ENCODE results near the gene ELMOD2.
"Not testable (repeated sequence)": the region's sequence is repeated elsewhere in the genome, so short reads cannot be mapped to it uniquely, and the experiment has no call there.

Gene ELMOD2, protein sequence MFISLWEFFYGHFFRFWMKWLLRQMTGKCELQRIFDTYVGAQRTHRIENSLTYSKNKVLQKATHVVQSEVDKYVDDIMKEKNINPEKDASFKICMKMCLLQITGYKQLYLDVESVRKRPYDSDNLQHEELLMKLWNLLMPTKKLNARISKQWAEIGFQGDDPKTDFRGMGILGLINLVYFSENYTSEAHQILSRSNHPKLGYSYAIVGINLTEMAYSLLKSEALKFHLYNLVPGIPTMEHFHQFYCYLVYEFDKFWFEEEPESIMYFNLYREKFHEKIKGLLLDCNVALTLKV

DNA sequence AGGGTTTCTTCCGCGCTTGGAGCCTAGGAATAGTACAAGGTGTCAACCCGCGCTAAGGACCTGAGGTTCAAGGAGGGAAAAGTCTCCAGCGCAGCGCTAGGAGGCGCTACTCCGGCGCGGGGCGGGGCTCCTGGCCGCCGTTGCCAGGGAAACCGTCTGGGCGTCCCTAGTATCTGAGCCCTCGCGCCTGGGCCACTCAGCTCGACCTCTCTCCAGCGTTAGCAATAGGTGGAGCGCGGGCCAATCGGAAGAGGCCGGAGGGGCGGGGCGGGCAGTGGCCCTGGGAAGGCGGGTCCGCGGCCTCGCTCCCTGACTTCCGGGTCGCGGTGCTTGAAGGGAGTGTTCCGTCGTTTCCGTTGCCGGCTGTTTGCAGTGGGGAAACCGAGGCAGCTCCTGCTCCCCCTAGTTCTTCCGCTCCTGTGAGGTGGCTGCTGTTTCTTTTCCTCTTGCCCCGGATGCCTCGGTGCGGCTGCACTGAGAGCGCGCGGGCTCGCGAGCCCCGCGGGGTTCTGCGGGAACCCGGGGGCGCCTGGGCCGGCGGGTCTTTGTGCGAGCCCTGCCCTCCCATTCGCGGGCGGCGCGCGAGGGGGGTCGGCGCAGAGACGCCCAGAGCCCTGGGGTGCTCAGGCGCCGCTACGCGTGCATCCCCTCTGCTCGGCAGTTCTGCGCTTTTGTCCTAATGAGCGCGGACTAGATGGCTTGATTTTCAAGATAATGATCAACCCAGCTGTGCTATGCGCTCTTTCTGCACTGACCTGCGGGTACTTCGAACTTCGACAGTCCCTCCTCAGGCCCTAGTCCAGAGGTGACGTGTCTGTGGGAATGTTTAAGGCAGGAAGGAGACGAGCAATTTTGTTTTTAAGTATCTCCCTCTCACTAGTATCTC, at the start of gene ELMOD2:
ELMOD2 (plus strand) TSS at position 312 of the 886 bp plus-strand sequence. CDS start 1,261 bp downstream, outside the sequence.
- peak; percentile 94 to 95 for DNase-seq (ENCODE audit: low read depth in 2 of 2)

DNA sequence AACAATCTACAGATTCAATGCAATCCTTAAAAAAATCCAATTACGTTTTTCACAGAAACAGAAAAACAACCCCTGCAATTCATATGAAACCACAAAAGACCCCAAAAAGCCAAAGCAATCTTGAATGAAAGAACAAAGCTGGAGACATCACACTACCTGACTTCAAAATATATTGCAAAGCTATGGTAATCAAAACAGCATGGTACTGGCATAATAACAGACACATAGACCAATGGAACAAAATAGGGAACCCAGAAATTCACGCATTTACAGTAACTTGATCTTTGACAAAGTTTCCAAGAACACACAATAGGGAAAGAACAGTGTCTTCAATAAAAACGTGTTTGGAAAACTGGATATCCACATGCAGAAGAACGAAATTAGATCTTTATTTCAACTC, 40.5 kb upstream of the ELMOD2 start:
- DNase-seq (ENCODE audit: low read depth in 2 of 2) = no peak

DNA sequence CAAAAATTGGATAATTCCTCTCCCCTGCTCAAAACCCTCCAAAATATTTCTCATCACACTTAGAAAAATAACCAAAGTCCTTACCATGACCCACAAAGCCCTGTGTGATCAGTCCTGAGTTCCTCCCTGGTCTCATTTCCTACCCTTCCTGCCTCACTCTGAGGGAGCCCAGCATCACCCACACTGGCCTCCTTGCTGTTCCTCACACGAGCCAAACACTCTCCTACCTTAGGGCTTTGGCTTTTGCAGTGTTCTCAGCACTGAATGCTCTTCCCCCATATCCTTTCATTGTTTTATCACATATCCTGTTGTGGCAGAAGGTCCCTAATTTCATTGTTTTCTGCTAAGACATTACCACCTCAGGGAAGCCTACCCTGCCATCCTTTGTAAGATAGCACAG, 38.0 kb upstream of the ELMOD2 start:
- no peak for DNase-seq (ENCODE audit: low read depth in 2 of 2)

DNA sequence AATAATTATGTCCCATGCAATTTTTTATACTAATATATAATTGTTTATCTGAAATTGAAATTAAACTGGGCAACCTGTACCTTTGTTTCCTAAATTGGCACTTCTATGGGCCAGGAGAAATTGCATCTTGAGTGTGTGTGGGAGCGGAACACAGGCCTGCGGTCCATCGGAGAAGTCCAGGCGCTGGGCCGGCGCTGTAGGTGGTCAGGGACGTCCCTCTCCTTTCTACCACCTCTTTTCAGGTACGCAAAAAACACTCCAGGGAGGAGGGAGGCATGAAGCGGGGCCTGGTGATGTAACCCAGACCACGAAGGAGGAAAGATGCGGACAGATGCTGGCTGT, 26.6 kb upstream of the ELMOD2 start:
- no peak for DNase-seq (ENCODE audit: low read depth in 2 of 2)

DNA sequence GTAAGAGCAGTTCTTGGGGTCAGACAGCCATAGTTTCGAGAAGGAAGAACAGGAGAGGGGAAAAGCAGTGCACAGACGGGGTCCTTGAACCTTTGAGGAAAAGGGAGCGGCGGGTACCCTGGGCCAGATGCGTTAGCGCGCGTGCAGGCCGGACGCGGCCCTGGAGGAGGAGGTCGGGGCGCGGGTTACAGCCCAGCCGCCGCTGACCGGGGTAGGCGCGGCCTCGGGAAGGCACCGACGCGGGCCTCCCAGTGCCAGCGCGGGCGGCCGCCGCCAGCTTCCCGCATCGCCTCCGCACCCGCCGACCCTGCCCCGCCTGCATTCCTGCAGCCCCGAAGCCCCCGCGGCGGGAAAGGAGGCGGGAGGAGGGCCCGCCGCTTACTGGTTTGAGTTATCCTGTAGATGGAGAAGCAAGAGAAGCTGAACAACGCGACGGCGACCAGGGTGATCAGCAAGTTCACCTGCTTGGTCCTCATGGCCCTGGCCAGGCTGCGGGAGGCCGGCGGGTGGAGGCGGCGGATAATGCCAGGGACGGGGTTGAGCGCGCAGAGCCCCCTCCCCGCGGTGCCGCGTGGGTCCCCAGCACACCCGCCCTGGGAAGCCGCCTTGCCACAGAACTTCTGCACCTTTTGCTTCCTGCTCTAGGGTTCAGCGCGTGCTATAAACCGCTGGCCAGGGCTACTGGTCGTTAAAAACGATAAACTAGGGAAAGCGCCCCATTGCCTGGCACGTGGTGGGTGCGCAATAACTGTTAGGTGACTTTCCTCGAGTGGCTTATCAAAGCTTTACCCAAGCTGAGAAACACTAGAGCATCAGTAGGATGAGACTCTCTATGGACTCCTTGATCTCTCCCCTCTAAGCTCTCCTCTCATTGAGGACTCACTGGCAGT, 26.0 kb upstream of the ELMOD2 start, which contains the start of gene MGAT4D:
MGAT4D (minus strand) TSS at position 547 of the 890 bp plus-strand sequence; CDS start at position 476, 71 bp downstream.
- no peak for DNase-seq (ENCODE audit: low read depth in 2 of 2)

DNA sequence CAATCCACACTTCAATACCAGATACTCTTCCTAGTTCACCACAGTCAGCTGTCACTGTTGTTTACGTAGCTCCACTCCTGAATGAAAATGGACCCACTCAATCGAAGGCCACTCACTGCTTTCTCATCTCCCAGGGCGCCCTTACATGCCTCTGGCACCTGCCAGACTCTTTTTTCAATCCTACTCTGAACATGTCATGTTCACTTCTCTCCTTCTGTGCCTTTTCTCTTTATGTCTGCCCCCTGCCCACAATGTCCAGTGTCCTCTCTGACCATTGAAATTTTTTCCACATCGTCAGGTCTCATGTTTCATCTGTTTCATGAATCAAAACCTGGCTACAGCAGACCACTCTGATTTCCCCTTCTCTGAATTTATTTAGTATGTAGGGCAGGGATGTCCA, 24.6 kb upstream of the ELMOD2 start:
- DNase-seq (ENCODE audit: low read depth in 2 of 2) = no peak

DNA sequence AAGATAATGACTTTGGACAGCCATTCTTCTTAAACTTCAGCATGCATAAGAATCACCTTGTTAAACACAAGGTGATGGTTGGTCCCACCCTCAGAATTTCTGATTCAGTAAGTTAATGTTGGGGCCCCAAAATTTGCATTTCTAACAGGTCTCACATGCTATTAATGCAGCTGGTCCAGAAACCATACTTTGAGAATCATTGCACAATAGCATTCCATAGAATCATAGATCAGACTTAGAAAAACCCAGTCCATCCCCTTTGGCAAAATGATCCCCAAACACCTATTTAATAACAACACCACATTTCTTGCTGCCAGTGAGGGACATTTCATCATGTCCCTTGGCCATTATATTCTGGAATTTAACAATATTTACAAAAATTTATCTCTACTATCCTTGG, 19.7 kb upstream of the ELMOD2 start:
- DNase-seq (ENCODE audit: low read depth in 2 of 2) = no peak

DNA sequence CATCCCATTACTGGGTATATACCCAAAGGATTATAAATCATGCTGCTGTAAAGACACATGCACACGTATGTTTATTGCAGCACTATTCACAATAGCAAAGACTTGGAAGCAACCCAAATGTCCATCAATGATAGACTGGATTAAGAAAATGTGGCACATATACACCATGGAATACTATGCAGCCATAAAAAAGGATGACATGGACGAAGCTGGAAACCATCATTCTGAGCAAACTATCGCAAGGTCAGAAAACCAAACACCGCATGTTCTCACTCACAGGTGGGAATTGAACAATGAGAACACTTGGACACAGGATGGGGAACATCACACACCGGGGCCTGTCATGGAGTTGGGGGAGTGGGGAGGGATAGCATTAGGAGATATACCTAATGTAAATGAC, 10.2 kb upstream of the ELMOD2 start:
- DNase-seq (ENCODE audit: low read depth in 2 of 2) = not testable (repeated sequence)

DNA sequence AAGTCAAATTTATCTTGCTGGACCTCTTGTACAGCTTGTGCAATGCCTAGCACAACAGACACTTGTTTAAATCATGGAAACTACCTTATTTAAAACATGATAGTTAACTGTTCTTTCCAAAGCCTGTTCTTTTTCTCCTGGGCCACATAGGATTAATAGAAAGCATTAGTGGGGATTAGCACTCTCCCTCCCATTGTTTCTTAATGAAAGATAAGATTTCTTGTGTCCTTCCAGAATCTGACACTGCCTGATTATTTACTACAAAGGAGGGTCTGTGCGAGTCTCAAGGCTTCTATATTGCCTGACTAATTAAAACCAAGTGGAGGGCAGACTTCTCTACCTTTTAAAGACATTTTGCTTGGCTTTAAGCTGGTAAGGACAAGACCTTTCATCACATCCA, 8.5 kb upstream of the ELMOD2 start:
- no peak for DNase-seq (ENCODE audit: low read depth in 2 of 2)

DNA sequence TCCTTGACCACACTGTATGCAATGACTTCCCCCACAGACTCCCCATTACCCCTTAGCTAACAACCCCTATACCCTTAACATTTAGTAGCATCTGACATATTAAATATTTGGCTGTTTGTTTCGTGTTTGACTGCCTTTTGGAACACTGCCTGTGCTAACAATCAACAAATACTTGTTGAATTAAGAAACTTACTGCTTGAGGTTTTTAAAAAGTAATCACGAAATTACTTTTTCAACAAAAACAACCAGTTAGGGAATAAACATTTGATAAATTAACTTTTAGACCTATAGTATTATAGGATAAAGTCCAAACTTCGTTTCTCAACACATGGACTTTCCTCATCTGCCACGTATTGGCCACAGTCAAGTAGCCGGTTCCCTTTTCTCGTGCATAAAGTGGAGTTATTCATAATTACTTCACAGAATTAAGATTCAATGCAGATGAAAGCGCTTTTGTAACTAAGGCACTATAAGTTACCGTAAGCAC, 555 bp upstream of the ELMOD2 start:
- no peak for DNase-seq (ENCODE audit: low read depth in 2 of 2)

DNA sequence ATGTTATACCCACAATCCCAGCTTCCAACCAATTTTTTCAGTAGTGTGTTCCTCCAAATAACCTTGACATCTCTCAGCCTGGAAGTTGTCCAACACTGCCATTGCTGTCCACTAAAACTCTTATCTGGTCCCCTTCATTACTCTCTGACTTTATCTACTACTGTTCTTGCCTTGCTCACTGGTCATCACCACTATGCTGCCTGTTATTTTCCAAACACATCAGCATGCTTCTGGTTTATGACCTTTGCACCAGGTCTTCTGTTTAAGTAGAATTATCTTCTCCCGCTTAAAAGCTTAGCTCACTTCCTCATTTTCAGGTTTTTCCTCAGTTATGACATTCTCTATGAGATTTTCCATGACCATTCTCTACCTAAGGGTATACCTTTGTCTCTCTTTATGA, 5.5 kb downstream of the ELMOD2 start:
- no peak for DNase-seq (ENCODE audit: low read depth in 2 of 2)

DNA sequence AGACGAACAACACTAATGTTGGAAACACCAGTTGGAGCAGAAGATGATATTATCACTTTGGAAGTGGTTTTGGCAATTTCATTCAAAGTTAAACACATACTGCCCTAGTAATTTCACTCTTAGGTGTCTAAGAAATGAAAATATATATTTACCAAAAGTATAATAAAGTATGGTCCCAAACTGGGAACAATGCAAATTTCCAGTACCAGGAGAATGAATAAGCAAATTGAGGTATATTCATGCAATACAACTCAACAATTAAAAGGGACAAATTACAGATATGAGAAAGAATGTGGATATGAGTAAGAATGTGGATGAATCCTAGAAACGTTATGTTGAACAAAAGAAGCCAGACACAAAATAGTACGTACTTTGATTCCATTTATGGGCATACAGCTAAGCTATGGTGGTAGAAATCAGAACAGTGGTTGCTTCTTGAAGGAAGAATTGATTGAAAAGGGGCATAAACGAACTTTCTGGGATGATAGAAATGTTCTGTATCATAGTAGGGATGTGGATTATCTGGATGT, 10.0 kb downstream of the ELMOD2 start:
- no peak for DNase-seq (ENCODE audit: low read depth in 2 of 2)

DNA sequence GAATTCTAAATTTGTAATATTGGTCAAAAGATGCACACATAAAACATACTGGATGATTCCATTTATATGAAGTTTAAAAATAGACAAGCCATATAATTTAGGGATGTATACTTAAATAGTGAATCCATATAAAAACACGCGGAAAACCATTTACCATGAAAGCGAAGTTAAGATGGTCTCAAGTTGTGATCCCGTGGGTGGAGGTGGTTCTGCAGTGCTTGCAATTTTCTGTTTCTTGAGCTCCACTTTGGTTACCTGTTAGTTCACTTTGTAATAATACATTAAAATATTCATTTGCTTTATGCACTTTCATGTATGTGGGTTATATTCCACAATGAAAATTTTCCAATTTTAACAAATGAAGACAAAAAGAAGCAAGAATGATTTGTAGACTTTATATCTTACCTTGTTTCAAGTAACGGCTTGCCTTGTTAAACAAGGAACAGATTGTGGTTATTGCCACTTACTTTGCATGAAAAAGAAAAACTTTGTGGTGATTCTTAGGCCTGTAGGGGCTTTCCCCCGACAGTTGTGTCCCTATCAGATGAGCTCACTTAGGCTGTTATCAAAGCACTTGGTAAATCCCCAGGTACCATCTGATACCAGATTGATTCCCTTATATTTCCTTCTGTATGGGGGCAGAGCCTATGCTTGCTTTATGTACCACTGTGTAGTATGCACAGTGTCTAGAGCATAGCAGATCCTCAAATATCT, 32.6 kb downstream of the ELMOD2 start:
- no peak for DNase-seq (ENCODE audit: low read depth in 2 of 2)

DNA sequence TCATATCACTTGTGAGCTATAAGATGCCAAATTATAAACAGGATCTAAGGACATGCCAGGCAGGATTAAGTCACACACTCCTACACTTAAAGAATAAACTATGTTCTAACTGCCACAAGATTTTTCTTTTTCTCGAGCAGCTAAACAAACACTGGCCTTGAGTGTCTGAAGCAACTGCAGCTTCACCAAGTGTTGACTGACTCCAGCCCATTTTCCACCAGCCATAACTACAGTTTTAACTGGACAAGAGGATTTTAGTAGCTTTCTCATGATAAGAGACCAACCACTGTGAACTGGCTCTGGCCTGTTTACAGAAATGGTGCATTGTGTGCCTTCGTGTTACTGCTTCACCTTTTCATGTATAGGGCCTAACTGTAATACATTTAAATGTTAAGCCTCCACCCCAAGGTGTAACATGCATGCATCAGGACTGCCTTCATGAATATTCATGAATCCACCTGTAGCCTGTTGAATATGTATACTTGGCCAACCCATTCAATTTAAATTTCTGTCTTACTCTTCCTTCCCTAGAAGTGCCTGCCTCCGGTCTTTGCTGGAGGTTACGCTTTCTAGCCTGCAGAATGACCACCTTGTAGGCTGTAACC, 34.0 kb downstream of the ELMOD2 start:
- DNase-seq (ENCODE audit: low read depth in 2 of 2) = no peak

DNA sequence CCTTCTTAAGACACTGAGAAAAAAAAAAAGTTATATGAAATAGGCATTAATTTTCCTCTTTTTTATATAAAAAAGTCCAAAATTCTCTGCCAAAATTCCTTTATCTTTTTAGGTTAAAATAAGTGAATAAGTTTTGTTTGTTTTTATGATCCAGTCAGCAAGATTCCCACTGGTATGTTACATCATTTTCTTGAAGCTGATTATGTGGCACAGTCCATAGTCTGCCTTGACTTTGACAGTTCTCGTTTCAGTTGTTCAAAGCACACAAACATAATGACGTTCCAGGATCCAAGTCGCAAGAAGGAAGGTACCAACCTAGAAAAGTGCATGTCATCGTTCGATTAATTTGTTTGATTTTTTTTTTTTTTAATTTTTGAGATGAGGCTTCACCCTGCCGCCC, 35.7 kb downstream of the ELMOD2 start:
- no peak for DNase-seq (ENCODE audit: low read depth in 2 of 2)

DNA sequence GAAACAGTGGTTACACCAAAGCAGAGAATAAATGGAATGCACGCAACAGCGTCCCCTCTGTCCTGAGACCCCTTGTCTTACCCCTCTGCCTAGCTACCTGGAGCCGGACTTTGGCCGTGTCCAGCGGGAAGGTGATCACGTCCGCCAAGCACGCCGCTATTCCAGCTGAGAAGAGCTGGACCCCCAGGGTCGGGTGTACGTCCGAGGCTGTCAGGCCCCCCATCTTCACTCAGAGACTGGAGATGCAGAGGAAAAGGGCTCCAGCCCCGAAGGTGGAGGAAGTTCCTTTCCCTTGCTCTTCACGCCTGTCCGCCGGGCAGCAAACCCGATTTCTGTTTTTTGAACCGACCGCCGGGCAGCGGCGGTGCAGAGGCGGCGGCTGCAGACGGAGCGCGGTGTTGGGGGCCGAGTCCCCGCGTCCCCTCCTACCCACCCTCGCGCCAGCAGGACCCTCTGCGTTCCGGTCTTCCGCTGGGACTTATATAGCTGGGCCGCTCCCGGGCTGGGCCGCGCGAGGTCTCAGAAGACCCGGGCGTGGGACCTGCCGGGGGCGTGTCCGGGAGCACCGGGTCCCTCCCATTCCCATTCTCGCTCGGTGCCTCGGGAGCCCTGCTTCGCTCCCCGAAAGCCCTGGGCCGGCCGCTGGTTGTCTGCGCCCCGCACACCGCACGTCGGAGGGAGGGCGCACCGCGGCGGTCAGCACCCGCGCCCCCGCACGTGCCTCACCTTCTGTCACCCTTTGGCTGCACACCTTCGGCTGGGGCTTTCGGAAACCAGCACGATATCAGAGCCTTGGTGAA, 44.7 kb downstream of the ELMOD2 start, which contains the start of gene UCP1:
UCP1 (minus strand) TSS at position 455 of the 800 bp plus-strand sequence; CDS start at position 223, 232 bp downstream.
- no peak for DNase-seq (ENCODE audit: low read depth in 2 of 2)

DNA sequence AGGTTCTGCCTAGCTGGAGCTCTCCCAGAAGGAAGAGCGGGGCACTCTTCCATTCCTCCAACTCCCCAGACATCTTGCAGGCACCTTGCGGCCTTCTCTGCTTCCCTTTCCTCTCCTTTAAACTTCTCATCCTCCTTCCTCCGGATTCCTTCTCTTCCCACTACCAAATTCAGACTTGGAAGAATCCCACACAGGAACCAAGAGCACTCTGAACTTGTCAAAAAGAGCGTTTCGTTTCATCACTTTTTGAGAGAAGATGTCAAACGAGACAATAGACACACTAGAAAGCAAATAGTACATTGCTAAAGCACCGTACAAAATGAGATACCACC, 45.3 kb downstream of the ELMOD2 start:
- no peak for DNase-seq (ENCODE audit: low read depth in 2 of 2)

DNA sequence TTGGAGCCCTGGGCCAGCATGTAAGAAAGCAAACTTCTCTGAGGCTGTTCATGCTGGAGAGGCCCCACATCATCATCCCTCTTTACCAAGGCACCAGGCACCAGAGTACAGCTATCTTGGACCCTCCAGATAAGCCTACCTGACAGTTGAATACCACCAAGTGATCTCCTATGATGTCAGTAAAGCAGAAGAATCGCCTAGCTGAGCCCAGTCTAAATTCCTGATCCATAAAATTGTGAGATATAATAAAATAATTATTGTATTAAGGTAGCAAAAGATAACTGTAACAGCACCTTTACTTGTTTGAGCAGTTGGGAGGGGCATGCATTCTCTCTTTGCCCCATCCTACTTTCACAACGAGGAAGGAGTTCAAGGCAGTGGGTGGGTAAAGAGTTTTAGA, 47.7 kb downstream of the ELMOD2 start:
- no peak for DNase-seq (ENCODE audit: low read depth in 2 of 2)

DNA sequence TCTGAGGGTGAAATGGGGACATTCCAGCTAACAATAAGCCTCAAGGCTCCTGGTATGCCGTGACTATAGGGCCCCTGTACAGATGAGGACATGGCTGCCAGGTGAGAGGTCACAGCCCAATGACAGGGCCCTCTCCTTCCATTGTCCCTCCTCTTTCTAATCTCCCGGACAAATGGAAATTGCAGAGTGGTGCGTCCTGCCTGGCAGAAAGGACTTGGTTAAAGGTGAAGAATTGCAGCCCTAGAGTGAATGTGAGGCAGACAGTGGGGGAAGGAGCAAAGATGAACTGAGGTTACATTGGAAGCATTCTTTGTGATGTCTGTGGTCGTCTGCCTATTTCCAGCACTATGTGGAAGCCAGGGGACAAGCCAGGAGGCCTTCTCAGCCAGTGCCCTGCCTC, 51.5 kb downstream of the ELMOD2 start:
- no peak for DNase-seq (ENCODE audit: low read depth in 2 of 2)

DNA sequence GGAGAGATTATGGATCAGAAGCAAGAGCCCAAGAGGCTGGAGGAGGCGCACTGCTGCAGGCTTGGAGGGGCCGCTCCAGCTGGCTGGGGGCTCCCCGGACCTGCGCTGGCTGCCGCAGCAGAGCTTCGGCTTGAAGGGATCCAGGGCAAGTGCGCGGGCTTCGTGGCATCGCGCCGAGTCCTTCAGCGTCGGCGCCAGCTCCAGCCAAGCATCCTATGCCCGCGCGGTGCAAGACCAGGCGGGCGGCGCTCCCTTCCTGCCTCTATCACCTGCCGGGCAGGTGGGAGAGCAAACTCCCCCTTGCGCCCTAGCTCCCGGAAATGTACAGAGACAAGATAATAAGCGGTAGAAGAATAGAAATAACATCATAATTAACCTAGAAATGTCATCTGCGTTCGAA, 55.3 kb downstream of the ELMOD2 start:
- no peak for DNase-seq (ENCODE audit: low read depth in 2 of 2)
